IMR-90 (cell line): ENCODE measurements around the gene DCLRE1C. TPM values are rescaled to one million over a fixed set of nuclear protein-coding genes. Genes with fewer than 3 reads are reported as not detected.
A peak's percentile ranks its signal among the peaks of the same experiment; 100 is the strongest.
"Not testable (repeated sequence)": the region's sequence is repeated elsewhere in the genome, so short reads cannot be mapped to it uniquely, and the experiment has no call there.

ENCODE experiments used
- ATAC-seq: fragments of 200-7000 bp; cut with Tn5 transposase; 2 replicates; pipeline ENCODE4 v1.9.1; 2020; ENCODE audit warnings: low read depth, mild to moderate bottlenecking, moderate library complexity
- BruUV-seq: library from RNA; stranded (reverse); fragments of 400-500 nt; replicated peaks from 2 replicates; lab custom pipeline; 2021; lab: Mats Ljungman, UMichigan
- CTCF ChIA-PET: fragments of 300-600 bp; formaldehyde crosslinking; extraction: SDS; loops from one replicate; lab custom pipeline; 2021; ENCODE audit warnings: antibody characterized with exemption; lab: Yijun Ruan, JAX
- POLR2A ChIA-PET: fragments of 300-600 bp; sonication (Branson Sonifier 250); formaldehyde crosslinking; loops from one replicate; lab custom pipeline; 2022; ENCODE audit warnings: antibody characterized with exemption; ENCODE audit not compliant: unreplicated experiment; lab: Charles Lee
- DNase-seq: peaks from one replicate; pipeline ENCODE4 v3.0.0; 2013
- H2AFZ ChIP-seq: replicated peaks from 2 replicates; pipeline ENCODE3; 2013; ENCODE audit warnings: low read length, mild to moderate bottlenecking; ENCODE audit not compliant: poor library complexity
- H2AK5ac ChIP-seq: 2 replicates; pipeline ENCODE4 v1.6.1; 2013; ENCODE audit warnings: low read depth, low read length, inconsistent platforms
- H2AK9ac ChIP-seq: replicated peaks from 2 replicates; pipeline ENCODE3; 2013; ENCODE audit warnings: mild to moderate bottlenecking, low read depth, low read length, moderate library complexity; ENCODE audit not compliant: poor library complexity
- H2BK120ac ChIP-seq: 2 replicates; pipeline ENCODE4 v1.6.1; 2013; ENCODE audit warnings: low read depth, low read length, inconsistent platforms
- H2BK15ac ChIP-seq: 3 replicates; pipeline ENCODE4 v1.6.1; 2013; ENCODE audit warnings: low read depth, low read length, inconsistent platforms
- H2BK20ac ChIP-seq: 2 replicates; pipeline ENCODE4 v1.6.1; 2013; ENCODE audit warnings: low read depth, mild to moderate bottlenecking, inconsistent platforms, low read length, moderate library complexity
- H2BK5ac ChIP-seq: 2 replicates; pipeline ENCODE4 v1.6.1; 2013; ENCODE audit warnings: mild to moderate bottlenecking, low read depth, low read length, inconsistent platforms; ENCODE audit not compliant: poor library complexity, severe bottlenecking
- H3K14ac ChIP-seq: replicated peaks from 2 replicates; pipeline ENCODE4 v1.6.1; 2013; ENCODE audit warnings: low read depth, low read length, inconsistent platforms
- H3K18ac ChIP-seq: 2 replicates; pipeline ENCODE4 v1.6.1; 2013; ENCODE audit warnings: low read depth, low read length, control low read depth
- H3K23ac ChIP-seq: 2 replicates; pipeline ENCODE4 v1.6.1; 2013; ENCODE audit warnings: low read depth, low read length, inconsistent platforms
- H3K27ac ChIP-seq: 2 replicates; pipeline ENCODE4 v1.5.1; 2013; ENCODE audit warnings: mild to moderate bottlenecking, control low read depth, low read length; ENCODE audit not compliant: insufficient read depth
- H3K27me3 ChIP-seq: 2 replicates; pipeline ENCODE4 v1.6.1; 2013; ENCODE audit warnings: low read length; ENCODE audit not compliant: control insufficient read depth, insufficient read depth
- H3K36me3 ChIP-seq: 2 replicates; pipeline ENCODE4 v1.6.1; 2013; ENCODE audit warnings: low read length, mixed read lengths; ENCODE audit not compliant: control insufficient read depth, insufficient read depth
- H3K4ac ChIP-seq: 2 replicates; pipeline ENCODE4 v1.6.1; 2013; ENCODE audit warnings: low read depth, low read length, inconsistent platforms
- H3K4me1 ChIP-seq: 2 replicates; pipeline ENCODE4 v1.6.1; 2013; ENCODE audit warnings: low read length, mixed read lengths; ENCODE audit not compliant: control insufficient read depth, insufficient read depth
- H3K4me2 ChIP-seq: 2 replicates; pipeline ENCODE4 v1.6.1; 2013; ENCODE audit warnings: low read depth, mild to moderate bottlenecking, control low read depth, low read length, moderate library complexity
- H3K4me3 ChIP-seq: 2 replicates; pipeline ENCODE4 v1.5.1; 2013; ENCODE audit warnings: low read depth, mild to moderate bottlenecking, control low read depth, low read length, moderate library complexity; ENCODE audit not compliant: insufficient read depth
- H3K56ac ChIP-seq: 2 replicates; pipeline ENCODE4 v1.6.1; 2013; ENCODE audit warnings: low read length, inconsistent platforms; ENCODE audit not compliant: insufficient read depth; ENCODE audit errors: extremely low read depth
- H3K79me1 ChIP-seq, 2 experiments: 2 replicates each; pipeline ENCODE4 v1.6.1; 2013; ENCODE audit warnings: low read length in 2 of 2, inconsistent platforms in 1 of 2, low read depth in 1 of 2
- H3K9ac ChIP-seq: 2 replicates; pipeline ENCODE4 v1.6.1; 2013; ENCODE audit warnings: low read depth, low read length, control low read depth
- H3K9me1 ChIP-seq: 2 replicates; pipeline ENCODE4 v1.6.1; 2013; ENCODE audit warnings: low read length, inconsistent platforms; ENCODE audit not compliant: insufficient read depth
- H3K9me3 ChIP-seq: 2 replicates; pipeline ENCODE4 v1.6.1; 2013; ENCODE audit warnings: low read length; ENCODE audit not compliant: control insufficient read depth, insufficient read depth
- H4K20me1 ChIP-seq: 2 replicates; pipeline ENCODE4 v1.6.1; 2013; ENCODE audit warnings: low read length, inconsistent platforms; ENCODE audit not compliant: insufficient read depth
- H4K5ac ChIP-seq: 2 replicates; pipeline ENCODE4 v1.6.1; 2013; ENCODE audit warnings: mild to moderate bottlenecking, low read depth, low read length, control low read depth
- H4K8ac ChIP-seq, 2 experiments: 2 replicates each; pipeline ENCODE4 v1.6.1; 2013; ENCODE audit warnings: low read depth in 2 of 2, low read length in 2 of 2, control low read depth in 1 of 2, inconsistent platforms in 1 of 2
- H4K91ac ChIP-seq: 2 replicates; pipeline ENCODE4 v1.6.1; 2013; ENCODE audit warnings: low read depth, low read length, inconsistent platforms; ENCODE audit not compliant: insufficient read depth
- RAD21 ChIP-seq: IDR thresholded peaks from 2 replicates; pipeline ENCODE4 v1.6.1; 2012; ENCODE audit warnings: low read length, improper control_type of control experiment
- whole genome bisulfite sequencing, 2 experiments: methylation state at CpG; one replicate each; pipeline versions ENCODE4 v1.1.5 to v1.1.7; 2013; ENCODE audit warnings: missing lambda C conversion rate in 2 of 2; ENCODE audit not compliant: insufficient read length in 1 of 2; ENCODE audit errors: extremely low coverage in 2 of 2; 5-methylcytosine and 5-hydroxymethylcytosine counted together
- dilution Hi-C: fragments of 300-500 bp; cut with HindIII; formaldehyde crosslinking; loops from one replicate; pipeline ENCODE4 v1.14.3; 2018; ENCODE audit warnings: low sequenced_read_pairs; ENCODE audit not compliant: unreplicated experiment
- in situ Hi-C: fragments of 300-500 bp; cut with MboI; formaldehyde crosslinking; loops from 3 replicates; pipeline ENCODE4 v1.14.3; 2019; ENCODE audit warnings: low sequenced_read_pairs, inconsistent platforms, mixed read lengths
- intact Hi-C: fragments of 100-400 bp; cut with micrococcal nuclease; formaldehyde crosslinking; loops from 2 replicates; pipeline ENCODE4 v1.10.0; 2022
- polyA plus RNA-seq, 3 experiments: library from polyadenylated mRNA; depleted of rRNA; stranded (reverse); fragments of >200 nt; gene quantifications; 2 replicates each; pipeline ENCODE4 v1.2.3, GENCODE V29; 2012; ENCODE audit warnings: low replicate concordance in 1 of 3
- total RNA-seq: library from RNA; depleted of rRNA; stranded (reverse); fragments of >200 nt; gene quantifications from 2 replicates; pipeline ENCODE4 v1.2.3, GENCODE V29; 2012
- TF ChIP-seq, protein P1 (sequence below): conservative IDR thresholded peaks from 2 replicates; pipeline ENCODE4 v1.5.1; 2012; ENCODE audit warnings: mild to moderate bottlenecking, low read depth, low read length, improper control_type of control experiment

DCLRE1C gene
- total and polyA plus RNA-seq, 2 of the 4 experiments (the other 2 are of a cell fraction), result 2.9 to 8.1 TPM

DNA sequence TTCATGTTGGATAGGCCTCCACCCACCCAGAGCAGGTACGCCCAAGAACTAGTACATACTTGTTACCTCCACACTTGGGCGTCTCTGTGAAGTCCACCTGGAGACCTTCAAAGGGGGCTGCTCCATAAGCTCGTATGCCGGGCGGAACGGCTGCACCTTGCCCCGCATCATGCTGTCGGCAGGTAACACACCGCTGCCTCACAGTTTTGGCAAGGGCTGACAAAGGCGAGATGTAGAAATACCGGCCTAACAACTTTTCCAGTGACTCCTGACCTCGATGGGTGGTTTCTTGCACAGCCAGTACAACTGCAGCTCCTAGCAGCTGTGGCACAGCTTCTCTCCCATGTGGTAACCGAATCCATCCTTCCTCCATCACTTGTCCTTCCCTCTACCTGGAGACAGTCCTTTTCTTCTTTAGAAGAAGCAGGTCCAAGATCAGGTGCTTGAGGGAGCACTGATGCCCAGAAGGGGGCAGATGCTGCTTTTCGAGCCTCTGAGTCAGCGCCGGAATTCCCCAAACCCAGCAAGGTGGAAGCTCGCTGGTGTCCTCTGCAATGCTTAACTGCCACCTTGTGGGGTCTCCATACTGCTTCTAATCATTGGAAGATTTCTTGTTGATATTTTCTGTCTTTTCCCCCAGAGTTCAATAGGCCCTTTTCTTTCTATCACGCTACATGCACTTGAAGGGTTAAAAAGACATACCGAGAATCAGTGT, 37.3 kb upstream of the DCLRE1C start:
- H2BK20ac ChIP-seq, H4K8ac ChIP-seq, H2AFZ ChIP-seq, H3K18ac ChIP-seq, H3K4me1 ChIP-seq, in situ Hi-C loops, CTCF ChIA-PET, H3K9me3 ChIP-seq, H3K4me3 ChIP-seq, dilution Hi-C loops, H3K56ac ChIP-seq, H2AK9ac ChIP-seq, H3K4me2 ChIP-seq, H4K5ac ChIP-seq, ATAC-seq, H4K91ac ChIP-seq, BruUV-seq, H3K23ac ChIP-seq, H3K4ac ChIP-seq, H2BK5ac ChIP-seq, H3K9me1 ChIP-seq, H3K14ac ChIP-seq, H3K79me1 ChIP-seq, H2BK120ac ChIP-seq, H3K9ac ChIP-seq, H3K27ac ChIP-seq, POLR2A ChIA-PET, H3K36me3 ChIP-seq, H3K27me3 ChIP-seq, H4K20me1 ChIP-seq, H2BK15ac ChIP-seq, H2AK5ac ChIP-seq: not testable (repeated sequence)
- no CpG with 5 or more reads among the region's 19 CpGs for WGBS, 2 experiments
- peak; percentile 61 for DNase-seq
- intact Hi-C loops, result loop anchor here (1.0 kb wide), 1 partner anchor 115 kb away; no protein-coding TSS in a partner anchor
- TF ChIP-seq, protein P1, sequence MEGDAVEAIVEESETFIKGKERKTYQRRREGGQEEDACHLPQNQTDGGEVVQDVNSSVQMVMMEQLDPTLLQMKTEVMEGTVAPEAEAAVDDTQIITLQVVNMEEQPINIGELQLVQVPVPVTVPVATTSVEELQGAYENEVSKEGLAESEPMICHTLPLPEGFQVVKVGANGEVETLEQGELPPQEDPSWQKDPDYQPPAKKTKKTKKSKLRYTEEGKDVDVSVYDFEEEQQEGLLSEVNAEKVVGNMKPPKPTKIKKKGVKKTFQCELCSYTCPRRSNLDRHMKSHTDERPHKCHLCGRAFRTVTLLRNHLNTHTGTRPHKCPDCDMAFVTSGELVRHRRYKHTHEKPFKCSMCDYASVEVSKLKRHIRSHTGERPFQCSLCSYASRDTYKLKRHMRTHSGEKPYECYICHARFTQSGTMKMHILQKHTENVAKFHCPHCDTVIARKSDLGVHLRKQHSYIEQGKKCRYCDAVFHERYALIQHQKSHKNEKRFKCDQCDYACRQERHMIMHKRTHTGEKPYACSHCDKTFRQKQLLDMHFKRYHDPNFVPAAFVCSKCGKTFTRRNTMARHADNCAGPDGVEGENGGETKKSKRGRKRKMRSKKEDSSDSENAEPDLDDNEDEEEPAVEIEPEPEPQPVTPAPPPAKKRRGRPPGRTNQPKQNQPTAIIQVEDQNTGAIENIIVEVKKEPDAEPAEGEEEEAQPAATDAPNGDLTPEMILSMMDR, result peak; percentile 39
- TF ChIP-seq RAD21, result peak; percentile 34; the same call in 1 of the 2 replicates

DNA sequence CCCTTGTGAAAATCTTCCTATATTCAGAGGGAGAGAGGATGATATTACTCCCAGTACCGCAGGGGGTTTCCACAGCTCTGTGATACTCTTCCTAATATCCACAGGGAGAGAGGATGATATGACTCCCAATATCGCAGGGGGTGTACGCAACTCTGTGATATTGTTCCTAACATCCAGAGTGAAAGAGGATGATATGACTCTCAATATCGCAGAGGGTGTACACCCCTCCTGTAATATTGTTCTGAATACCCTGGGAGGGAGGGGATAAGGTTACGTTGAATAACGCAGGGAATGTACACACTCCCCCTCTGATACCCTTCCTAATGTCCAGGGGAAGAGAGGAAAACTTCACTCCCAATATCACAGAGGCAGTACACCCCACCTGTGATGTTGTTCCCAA, 35.7 kb upstream of the DCLRE1C start:
- H3K4me2 ChIP-seq, H3K9me3 ChIP-seq, DNase-seq, H2AFZ ChIP-seq, H3K23ac ChIP-seq, H4K5ac ChIP-seq, dilution Hi-C loops, H2AK5ac ChIP-seq, H3K27ac ChIP-seq, H3K9ac ChIP-seq, intact Hi-C loops, H3K79me1 ChIP-seq, H2BK120ac ChIP-seq, H4K8ac ChIP-seq, H4K91ac ChIP-seq, H3K4me1 ChIP-seq, H3K27me3 ChIP-seq, H2AK9ac ChIP-seq, H3K4me3 ChIP-seq, H4K20me1 ChIP-seq, H2BK5ac ChIP-seq, ATAC-seq, H3K9me1 ChIP-seq, POLR2A ChIA-PET, H3K56ac ChIP-seq, H3K36me3 ChIP-seq, H2BK15ac ChIP-seq, H3K18ac ChIP-seq, CTCF ChIA-PET, H3K14ac ChIP-seq, in situ Hi-C loops, H2BK20ac ChIP-seq, BruUV-seq, H3K4ac ChIP-seq: not testable (repeated sequence)
- no CpG with 5 or more reads among the region's 6 CpGs for WGBS, 2 experiments
